Measurements from ENCODE around the gene PNPLA6. TPM values are rescaled to one million over a fixed set of nuclear protein-coding genes. Genes with fewer than 3 reads are reported as not detected.

PNPLA6 gene
- total and polyA plus RNA-seq, 9 of the 15 experiments (the other 6 are each of a cell fraction or from before 2014, with no cell fraction given): 0.07 to 30.2 (median 8.3) TPM

DNA sequence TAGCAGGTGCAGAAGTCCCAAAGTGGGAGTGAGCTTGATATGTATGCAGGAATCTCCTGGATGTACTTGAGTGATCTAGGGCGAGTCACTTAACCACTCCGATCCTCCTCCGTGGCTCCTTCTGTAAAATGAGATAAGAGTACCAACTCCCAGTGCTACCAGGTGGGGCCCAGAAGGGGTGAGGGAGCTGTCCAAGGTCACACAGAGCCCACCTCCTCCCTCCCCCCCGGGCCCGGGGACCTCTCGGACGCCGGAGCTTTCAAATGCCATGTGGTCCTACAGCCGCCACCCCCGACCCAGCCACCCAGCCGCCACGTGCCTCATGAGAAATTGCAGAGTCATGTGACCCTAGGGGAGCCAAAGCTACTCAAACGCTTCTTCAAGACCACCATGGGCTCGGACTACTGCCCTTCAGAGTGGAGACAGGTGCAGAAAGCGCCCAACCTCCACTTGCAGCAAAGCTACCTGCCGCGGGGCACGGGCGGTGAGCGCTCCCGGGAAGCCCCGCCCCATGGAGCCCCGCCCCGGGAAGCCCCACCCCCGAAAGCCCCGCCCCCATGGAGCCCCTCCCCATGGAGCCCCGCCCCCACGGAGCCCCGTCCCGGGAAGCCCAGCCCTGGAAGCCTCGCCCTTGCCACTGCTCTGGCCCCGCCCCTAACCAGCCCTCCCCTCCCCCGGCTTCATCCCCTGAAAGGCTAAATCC, 29.7 kb upstream of the PNPLA6 start (continued):
- TF ChIP-seq CCAR2 (IDR thresholded peaks at IDR 0.05; ENCODE audit: low read depth, low read length) (no peak), DPF2 (IDR thresholded peaks at IDR 0.05) (peak; percentile 63), SAFB (IDR thresholded peaks at IDR 0.05; ENCODE audit: borderline replicate concordance, low read depth, low read length) (no peak), ZNF316 (IDR thresholded peaks at IDR 0.05) (peak; percentile 79), HDAC8 (tag; IDR thresholded peaks at IDR 0.05) (no peak), SAP30 (IDR thresholded peaks at IDR 0.05; ENCODE audit: borderline replicate concordance, insufficient read depth, low read depth, low read length, poor library complexity, severe bottlenecking) (peak; percentile 75), HOXB6 (CRISPR knock-in tag; IDR thresholded peaks at IDR 0.05; ENCODE audit: borderline replicate concordance) (no peak), GATA2 (CRISPR knock-in tag; IDR thresholded peaks at IDR 0.05) (peak; percentile 54; the same call in 1 of the 2 replicates), NCOR1 (IDR thresholded peaks at IDR 0.05) (peak; percentile 42; the same call in 1 of the 2 replicates)
- TF ChIP-seq, protein P1, sequence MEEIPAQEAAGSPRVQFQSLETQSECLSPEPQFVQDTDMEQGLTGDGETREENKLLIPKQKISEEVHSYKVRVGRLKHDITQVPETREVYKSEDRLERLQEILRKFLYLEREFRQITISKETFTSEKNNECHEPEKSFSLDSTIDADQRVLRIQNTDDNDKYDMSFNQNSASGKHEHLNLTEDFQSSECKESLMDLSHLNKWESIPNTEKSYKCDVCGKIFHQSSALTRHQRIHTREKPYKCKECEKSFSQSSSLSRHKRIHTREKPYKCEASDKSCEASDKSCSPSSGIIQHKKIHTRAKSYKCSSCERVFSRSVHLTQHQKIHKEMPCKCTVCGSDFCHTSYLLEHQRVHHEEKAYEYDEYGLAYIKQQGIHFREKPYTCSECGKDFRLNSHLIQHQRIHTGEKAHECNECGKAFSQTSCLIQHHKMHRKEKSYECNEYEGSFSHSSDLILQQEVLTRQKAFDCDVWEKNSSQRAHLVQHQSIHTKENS (CRISPR knock-in tag; IDR thresholded peaks at IDR 0.05): no peak
- TF ChIP-seq, protein P2, sequence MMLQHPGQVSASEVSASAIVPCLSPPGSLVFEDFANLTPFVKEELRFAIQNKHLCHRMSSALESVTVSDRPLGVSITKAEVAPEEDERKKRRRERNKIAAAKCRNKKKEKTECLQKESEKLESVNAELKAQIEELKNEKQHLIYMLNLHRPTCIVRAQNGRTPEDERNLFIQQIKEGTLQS (IDR thresholded peaks at IDR 0.05): 0 out of 2 replicates have a peak, but pooled peaks have one; percentile 11
- TF ChIP-seq, protein P2 (CRISPR knock-in tag; conservative IDR thresholded peaks at IDR 0.05): no peak
- TF ChIP-seq, protein P3, sequence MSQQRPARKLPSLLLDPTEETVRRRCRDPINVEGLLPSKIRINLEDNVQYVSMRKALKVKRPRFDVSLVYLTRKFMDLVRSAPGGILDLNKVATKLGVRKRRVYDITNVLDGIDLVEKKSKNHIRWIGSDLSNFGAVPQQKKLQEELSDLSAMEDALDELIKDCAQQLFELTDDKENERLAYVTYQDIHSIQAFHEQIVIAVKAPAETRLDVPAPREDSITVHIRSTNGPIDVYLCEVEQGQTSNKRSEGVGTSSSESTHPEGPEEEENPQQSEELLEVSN (IDR thresholded peaks at IDR 0.05; ENCODE audit: borderline replicate concordance in 1 of 2, extremely low read depth in 1 of 2, insufficient read depth in 1 of 2, insufficient read length in 1 of 2, low read depth in 1 of 2, low read length in 1 of 2, poor library complexity in 1 of 2, severe bottlenecking in 1 of 2): peak; percentile 28 to 59
- TF ChIP-seq, protein P4, sequence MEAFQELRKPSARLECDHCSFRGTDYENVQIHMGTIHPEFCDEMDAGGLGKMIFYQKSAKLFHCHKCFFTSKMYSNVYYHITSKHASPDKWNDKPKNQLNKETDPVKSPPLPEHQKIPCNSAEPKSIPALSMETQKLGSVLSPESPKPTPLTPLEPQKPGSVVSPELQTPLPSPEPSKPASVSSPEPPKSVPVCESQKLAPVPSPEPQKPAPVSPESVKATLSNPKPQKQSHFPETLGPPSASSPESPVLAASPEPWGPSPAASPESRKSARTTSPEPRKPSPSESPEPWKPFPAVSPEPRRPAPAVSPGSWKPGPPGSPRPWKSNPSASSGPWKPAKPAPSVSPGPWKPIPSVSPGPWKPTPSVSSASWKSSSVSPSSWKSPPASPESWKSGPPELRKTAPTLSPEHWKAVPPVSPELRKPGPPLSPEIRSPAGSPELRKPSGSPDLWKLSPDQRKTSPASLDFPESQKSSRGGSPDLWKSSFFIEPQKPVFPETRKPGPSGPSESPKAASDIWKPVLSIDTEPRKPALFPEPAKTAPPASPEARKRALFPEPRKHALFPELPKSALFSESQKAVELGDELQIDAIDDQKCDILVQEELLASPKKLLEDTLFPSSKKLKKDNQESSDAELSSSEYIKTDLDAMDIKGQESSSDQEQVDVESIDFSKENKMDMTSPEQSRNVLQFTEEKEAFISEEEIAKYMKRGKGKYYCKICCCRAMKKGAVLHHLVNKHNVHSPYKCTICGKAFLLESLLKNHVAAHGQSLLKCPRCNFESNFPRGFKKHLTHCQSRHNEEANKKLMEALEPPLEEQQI (IDR thresholded peaks at IDR 0.05): no peak
- TF ChIP-seq, protein P5, sequence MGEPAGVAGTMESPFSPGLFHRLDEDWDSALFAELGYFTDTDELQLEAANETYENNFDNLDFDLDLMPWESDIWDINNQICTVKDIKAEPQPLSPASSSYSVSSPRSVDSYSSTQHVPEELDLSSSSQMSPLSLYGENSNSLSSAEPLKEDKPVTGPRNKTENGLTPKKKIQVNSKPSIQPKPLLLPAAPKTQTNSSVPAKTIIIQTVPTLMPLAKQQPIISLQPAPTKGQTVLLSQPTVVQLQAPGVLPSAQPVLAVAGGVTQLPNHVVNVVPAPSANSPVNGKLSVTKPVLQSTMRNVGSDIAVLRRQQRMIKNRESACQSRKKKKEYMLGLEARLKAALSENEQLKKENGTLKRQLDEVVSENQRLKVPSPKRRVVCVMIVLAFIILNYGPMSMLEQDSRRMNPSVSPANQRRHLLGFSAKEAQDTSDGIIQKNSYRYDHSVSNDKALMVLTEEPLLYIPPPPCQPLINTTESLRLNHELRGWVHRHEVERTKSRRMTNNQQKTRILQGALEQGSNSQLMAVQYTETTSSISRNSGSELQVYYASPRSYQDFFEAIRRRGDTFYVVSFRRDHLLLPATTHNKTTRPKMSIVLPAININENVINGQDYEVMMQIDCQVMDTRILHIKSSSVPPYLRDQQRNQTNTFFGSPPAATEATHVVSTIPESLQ (CRISPR knock-in tag; IDR thresholded peaks at IDR 0.05): no peak
